PC-3 (cell line): ENCODE measurements around the gene RB1. TPM values are rescaled to one million over a fixed set of nuclear protein-coding genes. Genes with fewer than 3 reads are reported as not detected.

Source experiments
- ATAC-seq: fragments of 200-7000 bp; cut with Tn5 transposase; 2 replicates; pipeline ENCODE4 v1.9.1; 2020; ENCODE audit warnings: mild to moderate bottlenecking, moderate library complexity
- BruUV-seq: library from RNA; stranded (reverse); fragments of 400-500 nt; replicated peaks from 2 replicates; lab custom pipeline; 2021; lab: Mats Ljungman, UMichigan
- CTCF ChIA-PET: fragments of 300-600 bp; sonication (Branson Sonifier 250); formaldehyde crosslinking; loops from one replicate; lab custom pipeline; 2022; ENCODE audit warnings: antibody characterized with exemption; lab: Charles Lee
- POLR2A ChIA-PET: fragments of 300-600 bp; sonication (Branson Sonifier 250); formaldehyde crosslinking; loops from one replicate; lab custom pipeline; 2022; ENCODE audit warnings: antibody characterized with exemption; ENCODE audit not compliant: unreplicated experiment; lab: Charles Lee
- DNase-seq: peaks from one replicate; pipeline ENCODE4 v3.0.0-alpha.2; 2015
- H2AFZ ChIP-seq: fragments of 300-600 bp; sonication (generic); 2 replicates; pipeline ENCODE4 v1.6.0; 2016; ENCODE audit warnings: antibody characterized with exemption, low read length
- H3F3A ChIP-seq: fragments of 300-600 bp; sonication (generic); one replicate; pipeline ENCODE4 v1.6.0; 2017; ENCODE audit warnings: antibody characterized with exemption, low read length, control low read depth, mild to moderate bottlenecking; ENCODE audit not compliant: unreplicated experiment
- H3K27ac ChIP-seq: fragments of 300-600 bp; sonication (generic); 2 replicates; pipeline ENCODE4 v1.5.1; 2016; ENCODE audit warnings: mild to moderate bottlenecking, low read length
- H3K27me3 ChIP-seq: fragments of 300-600 bp; sonication (generic); 2 replicates; pipeline ENCODE4 v1.6.1; 2016; ENCODE audit warnings: low read length, mixed read lengths
- H3K36me3 ChIP-seq: fragments of 300-600 bp; sonication (generic); 2 replicates; pipeline ENCODE4 v1.6.1; 2016; ENCODE audit warnings: low read depth, mixed run types, low read length, mixed read lengths
- H3K4me1 ChIP-seq: fragments of 300-600 bp; sonication (generic); 2 replicates; pipeline ENCODE4 v1.5.1; 2016; ENCODE audit warnings: low read length; ENCODE audit not compliant: insufficient read depth
- H3K4me2 ChIP-seq: fragments of 300-600 bp; sonication (generic); 2 replicates; pipeline ENCODE4 v1.6.0; 2016; ENCODE audit warnings: low read length
- H3K4me3 ChIP-seq: fragments of 300-600 bp; sonication (generic); 2 replicates; pipeline ENCODE4 v1.5.1; 2016; ENCODE audit warnings: mild to moderate bottlenecking, low read length, mixed read lengths
- H3K79me2 ChIP-seq: fragments of 300-600 bp; sonication (generic); 2 replicates; pipeline ENCODE4 v1.6.1; 2017; ENCODE audit warnings: low read length, mixed read lengths
- H3K9ac ChIP-seq: fragments of 300-600 bp; sonication (generic); 2 replicates; pipeline ENCODE4 v1.6.0; 2016; ENCODE audit warnings: mild to moderate bottlenecking, low read length
- H3K9me2 ChIP-seq: fragments of 300-600 bp; sonication (generic); replicated peaks from 2 replicates; pipeline ENCODE4 v1.6.1; 2016; ENCODE audit warnings: mixed run types, low read length, mixed read lengths
- H3K9me3 ChIP-seq: fragments of 300-600 bp; sonication (generic); 2 replicates; pipeline ENCODE4 v1.6.1; 2016; ENCODE audit warnings: low read length, mixed read lengths
- H4K20me1 ChIP-seq: fragments of 300-600 bp; sonication (generic); 2 replicates; pipeline ENCODE4 v1.6.1; 2016; ENCODE audit warnings: low read length, mixed read lengths
- EZH2 ChIP-seq: fragments of 300-600 bp; sonication (generic); IDR thresholded peaks from one replicate; pipeline ENCODE4 v1.6.1; 2017; ENCODE audit warnings: antibody characterized with exemption, mild to moderate bottlenecking, low read length; ENCODE audit not compliant: unreplicated experiment
- EZH2phosphoT487 ChIP-seq: fragments of 300-600 bp; sonication (generic); IDR thresholded peaks from 2 replicates; pipeline ENCODE4 v1.6.1; 2018; ENCODE audit warnings: mild to moderate bottlenecking, antibody characterized with exemption, low read length, borderline replicate concordance
- intact Hi-C: fragments of 100-400 bp; cut with micrococcal nuclease; formaldehyde crosslinking; loops from 2 replicates; pipeline ENCODE4 v1.9.0; 2023
- total RNA-seq: library from RNA; depleted of rRNA; stranded (reverse); fragments of >200 nt; gene quantifications from 2 replicates; pipeline ENCODE4 v1.2.3, GENCODE V29; 2014
- TF ChIP-seq, protein P1 (sequence below): fragments of 300-600 bp; sonication (generic); conservative IDR thresholded peaks from 2 replicates; pipeline ENCODE4 v1.5.1; 2017; ENCODE audit warnings: antibody characterized with exemption, low read depth, mild to moderate bottlenecking, low read length

The RB1 gene
- total RNA-seq, 1 experiment from 2014 or later = 14.3 TPM

DNA sequence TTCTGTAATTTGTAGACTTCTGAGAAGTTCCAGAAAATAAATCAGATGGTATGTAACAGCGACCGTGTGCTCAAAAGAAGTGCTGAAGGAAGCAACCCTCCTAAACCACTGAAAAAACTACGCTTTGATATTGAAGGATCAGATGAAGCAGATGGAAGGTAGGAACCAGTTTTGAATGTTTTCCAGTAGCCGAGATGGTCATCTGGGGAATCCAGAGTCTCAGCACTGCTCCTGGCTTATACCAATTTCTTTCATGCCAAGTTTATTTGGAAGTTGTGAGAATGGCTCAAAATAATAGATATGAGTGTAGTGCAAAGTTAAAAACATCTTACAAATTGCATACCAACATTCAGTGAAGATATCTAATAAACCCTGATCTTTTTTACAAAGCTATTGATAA lies 173.1 kb downstream of the RB1 start:
- Histone ChIP-seq H3K27me3 (no peaks in the 10 kb centered on the region), H3K4me3 (no peak overlapping the region), H3K4me1 (no peaks in the 10 kb centered on the region), H3K9me3 (no peaks in the 10 kb centered on the region), H3K27ac (no peak overlapping the region), H2AFZ (no peak overlapping the region), H3K9me2 (no peaks in the 10 kb centered on the region), H3F3A (no peaks in the 10 kb centered on the region), H4K20me1 (no peaks in the 10 kb centered on the region), H3K9ac (no peak overlapping the region), H3K79me2 (no peaks in the 10 kb centered on the region), H3K4me2 (no peak overlapping the region), H3K36me3 (peaks cover 4% of the 10 kb centered on the region; the same call in 1 of the 2 replicates)
- no peak for ATAC-seq
- BruUV-seq = no TSS peak
- intact Hi-C loops = no loop called here
- CTCF ChIA-PET = no interaction called here
- no peak for DNase-seq
- POLR2A ChIA-PET = no interaction called here
- TF ChIP-seq, protein P1, sequence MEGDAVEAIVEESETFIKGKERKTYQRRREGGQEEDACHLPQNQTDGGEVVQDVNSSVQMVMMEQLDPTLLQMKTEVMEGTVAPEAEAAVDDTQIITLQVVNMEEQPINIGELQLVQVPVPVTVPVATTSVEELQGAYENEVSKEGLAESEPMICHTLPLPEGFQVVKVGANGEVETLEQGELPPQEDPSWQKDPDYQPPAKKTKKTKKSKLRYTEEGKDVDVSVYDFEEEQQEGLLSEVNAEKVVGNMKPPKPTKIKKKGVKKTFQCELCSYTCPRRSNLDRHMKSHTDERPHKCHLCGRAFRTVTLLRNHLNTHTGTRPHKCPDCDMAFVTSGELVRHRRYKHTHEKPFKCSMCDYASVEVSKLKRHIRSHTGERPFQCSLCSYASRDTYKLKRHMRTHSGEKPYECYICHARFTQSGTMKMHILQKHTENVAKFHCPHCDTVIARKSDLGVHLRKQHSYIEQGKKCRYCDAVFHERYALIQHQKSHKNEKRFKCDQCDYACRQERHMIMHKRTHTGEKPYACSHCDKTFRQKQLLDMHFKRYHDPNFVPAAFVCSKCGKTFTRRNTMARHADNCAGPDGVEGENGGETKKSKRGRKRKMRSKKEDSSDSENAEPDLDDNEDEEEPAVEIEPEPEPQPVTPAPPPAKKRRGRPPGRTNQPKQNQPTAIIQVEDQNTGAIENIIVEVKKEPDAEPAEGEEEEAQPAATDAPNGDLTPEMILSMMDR = no peak
- TF ChIP-seq EZH2 (no peak), EZH2phosphoT487 (no peak)

DNA sequence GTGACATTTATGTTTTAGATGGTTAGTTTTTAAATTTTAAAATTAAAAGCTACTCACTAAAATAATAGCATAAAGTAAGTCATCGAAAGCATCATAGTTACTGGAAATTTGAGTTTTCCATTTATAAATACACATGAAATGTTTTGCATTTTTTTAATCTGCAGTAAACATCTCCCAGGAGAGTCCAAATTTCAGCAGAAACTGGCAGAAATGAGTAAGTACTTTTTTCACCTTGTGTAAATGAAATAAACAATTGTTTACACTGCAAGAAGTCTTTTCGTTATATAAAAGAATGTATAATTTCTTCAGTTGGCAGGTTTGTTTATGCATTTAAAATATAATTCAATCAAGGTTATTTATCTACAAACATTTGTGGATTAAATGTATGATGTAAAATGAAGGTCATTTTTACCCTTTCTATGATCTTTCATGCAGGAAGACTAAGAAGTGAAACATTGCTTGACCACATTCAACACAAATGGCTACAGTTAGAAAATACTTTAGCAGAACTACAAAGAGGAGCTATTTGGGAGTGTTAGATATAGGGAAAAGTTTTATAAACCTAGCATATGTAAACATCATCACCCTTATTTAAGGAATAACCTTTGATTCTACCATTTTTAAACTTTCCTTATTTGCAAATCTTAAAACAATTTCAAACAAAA lies 173.8 kb downstream of the RB1 start:
- POLR2A ChIA-PET = no interaction called here
- CTCF ChIA-PET = no interaction called here
- Histone ChIP-seq H3K27me3 (no peaks in the 10 kb centered on the region), H3K9ac (no peak overlapping the region), H4K20me1 (no peaks in the 10 kb centered on the region), H2AFZ (no peak overlapping the region), H3K9me2 (no peaks in the 10 kb centered on the region), H3K79me2 (no peaks in the 10 kb centered on the region), H3K9me3 (no peaks in the 10 kb centered on the region), H3F3A (no peaks in the 10 kb centered on the region), H3K4me1 (no peaks in the 10 kb centered on the region), H3K36me3 (peaks cover 4% of the 10 kb centered on the region; the same call in 1 of the 2 replicates), H3K27ac (no peak overlapping the region), H3K4me3 (no peak overlapping the region), H3K4me2 (no peak overlapping the region)
- intact Hi-C loops = no loop called here
- DNase-seq (no peak), ATAC-seq (no peak)
- no TSS peak for BruUV-seq
- TF ChIP-seq, protein P1 = no peak
- TF ChIP-seq EZH2 (no peak), EZH2phosphoT487 (no peak)

DNA sequence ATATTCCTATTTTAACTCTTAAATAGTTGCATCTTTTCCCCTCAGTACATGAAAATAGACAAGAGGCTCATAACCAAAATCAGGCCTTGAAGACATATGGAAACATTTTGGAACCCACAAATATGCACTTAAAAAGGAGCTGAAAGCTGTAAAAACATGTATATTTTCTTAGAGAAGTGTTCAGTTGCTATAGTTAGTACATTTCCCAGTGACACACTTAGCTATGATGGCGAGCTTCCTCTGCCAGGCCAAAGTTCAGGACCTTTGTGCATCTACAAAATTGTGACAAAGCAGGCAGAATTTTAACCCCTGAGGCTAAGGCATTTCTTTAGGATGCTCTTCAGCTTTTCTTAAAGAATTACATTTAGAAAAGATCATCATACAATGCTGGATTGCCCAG lies 174.8 kb downstream of the RB1 start:
- Histone ChIP-seq H3K79me2 (no peaks in the 10 kb centered on the region), H4K20me1 (no peaks in the 10 kb centered on the region), H3K4me3 (no peak overlapping the region), H3F3A (no peaks in the 10 kb centered on the region), H3K9ac (no peak overlapping the region), H2AFZ (no peak overlapping the region), H3K27me3 (no peaks in the 10 kb centered on the region), H3K27ac (no peak overlapping the region), H3K4me1 (no peaks in the 10 kb centered on the region), H3K9me2 (no peaks in the 10 kb centered on the region), H3K4me2 (no peak overlapping the region), H3K36me3 (peaks cover 4% of the 10 kb centered on the region; the same call in 1 of the 2 replicates), H3K9me3 (no peaks in the 10 kb centered on the region)
- ATAC-seq = no peak
- no peak for DNase-seq
- no TSS peak for BruUV-seq
- POLR2A ChIA-PET = no interaction called here
- CTCF ChIA-PET = no interaction called here
- TF ChIP-seq EZH2phosphoT487 = no peak
- intact Hi-C loops = no loop called here
